BJ (cell line): Measurements from ENCODE around the gene SPTBN1. TPM values are rescaled to one million over a fixed set of nuclear protein-coding genes. Genes with fewer than 3 reads are reported as not detected.

ENCODE experiments used
- CTCF ChIA-PET: fragments of 350-600 bp; formaldehyde crosslinking; extraction: SDS; loops from one replicate; lab custom pipeline; 2021; ENCODE audit warnings: antibody characterized with exemption, inconsistent platforms; lab: Yijun Ruan, JAX
- POLR2A ChIA-PET: fragments of 300-600 bp; sonication (Branson Sonifier 250); formaldehyde crosslinking; extraction: SDS; loops from one replicate; lab custom pipeline; 2021; ENCODE audit warnings: antibody characterized with exemption; lab: Charles Lee
- DNase-seq: peaks from one replicate; pipeline ENCODE4 v3.0.0-alpha.2; 2011; ENCODE audit warnings: low read depth
- H3K27me3 ChIP-seq: 2 replicates; pipeline ENCODE4 v1.6.0; 2011; ENCODE audit warnings: low read length; ENCODE audit not compliant: control insufficient read depth, insufficient read depth
- H3K36me3 ChIP-seq: 2 replicates; pipeline ENCODE4 v1.5.1; 2011; ENCODE audit warnings: low read length; ENCODE audit not compliant: control insufficient read depth, insufficient read depth
- H3K4me3 ChIP-seq: 2 replicates; pipeline ENCODE4 v1.5.1; 2011; ENCODE audit warnings: low read depth, mild to moderate bottlenecking, control low read depth, low read length
- CTCF ChIP-seq: IDR thresholded peaks from 2 replicates; pipeline ENCODE4 v1.5.1; 2011; ENCODE audit warnings: low read depth, mild to moderate bottlenecking, control low read depth, inconsistent platforms, low read length, moderate library complexity; ENCODE audit not compliant: insufficient read depth
- polyA plus RNA-seq: library from polyadenylated mRNA; depleted of rRNA; stranded (reverse); fragments of >200 nt; gene quantifications from 2 replicates; pipeline ENCODE4 v1.2.3, GENCODE V29; 2011

SPTBN1 gene
- polyA plus RNA-seq, 1 experiment, result 33.8 TPM

GRCh38 chr2:54558188-54559005, 102.3 kb downstream of the SPTBN1 start:
- H3K27me3 ChIP-seq, result no peaks in the 10 kb centered on the region
- TF ChIP-seq CTCF, result no peak
- ChIA-PET CTCF (interaction anchor here (0.6 to 1.8 kb wide), 5 partner anchors 10 to 395 kb away, joined by 3 to 6 read pairs (median 5); no protein-coding TSS in a partner anchor), POLR2A (no interaction called here)
- H3K36me3 ChIP-seq, result no peaks in the 10 kb centered on the region
- peak overlapping the region; percentile 37 for H3K4me3 ChIP-seq
- DNase-seq, result no peak

- ChIA-PET CTCF (interaction anchor here (0.6 to 1.8 kb wide), 7 partner anchors 10 to 395 kb away, joined by 3 to 7 read pairs (median 5); no protein-coding TSS in a partner anchor), POLR2A (no interaction called here)
- Histone ChIP-seq H3K4me3 (peak overlapping the region; percentile 37), H3K36me3 (no peaks in the 10 kb centered on the region), H3K27me3 (no peaks in the 10 kb centered on the region)
- DNase-seq, result no peak
- TF ChIP-seq CTCF, result no peak
Observed at GRCh38 chr2:54559006-54559445, 102.9 kb downstream of the SPTBN1 start.

GRCh38 chr2:54559593-54560145, 103.5 kb downstream of the SPTBN1 start:
- ChIA-PET CTCF (interaction anchor here (0.6 to 1.8 kb wide), 7 partner anchors 12 to 279 kb away, joined by 3 to 7 read pairs (median 5); no protein-coding TSS in a partner anchor), POLR2A (no interaction called here)
- no peaks in the 10 kb centered on the region for H3K36me3 ChIP-seq
- peak overlapping the region; percentile 37 for H3K4me3 ChIP-seq
- H3K27me3 ChIP-seq, result no peaks in the 10 kb centered on the region
- no peak for TF ChIP-seq CTCF
- no peak for DNase-seq

GRCh38 chr2:54560146-54560881, 104.2 kb downstream of the SPTBN1 start:
- TF ChIP-seq CTCF, result no peak
- peak overlapping the region; percentile 37 for H3K4me3 ChIP-seq
- ChIA-PET POLR2A (no interaction called here), CTCF (interaction anchor here (0.6 to 1.8 kb wide), 6 partner anchors 33 to 280 kb away, joined by 3 to 7 read pairs (median 5); no protein-coding TSS in a partner anchor)
- no peak for DNase-seq
- H3K27me3 ChIP-seq, result no peaks in the 10 kb centered on the region
- H3K36me3 ChIP-seq, result no peaks in the 10 kb centered on the region
